Ovary (tissue), 3 donors: ENCODE measurements around the gene TDRD9.

Experiments used
- EP300 ChIP-seq: sonication (generic); formaldehyde crosslinking; IDR thresholded peaks from one replicate; pipeline ENCODE4 v1.6.1; 2017; ENCODE audit warnings: antibody characterized with exemption
- POLR2A ChIP-seq: fragments of 450-650 bp; IDR thresholded peaks from one replicate; pipeline ENCODE4 v1.6.1; 2017; ENCODE audit warnings: antibody characterized with exemption, mild to moderate bottlenecking, moderate library complexity
- TF ChIP-seq, protein P1 (sequence below), 3 donors: fragments of 450-650 bp in 2 of 3; fragments of 200-600 bp in 1 of 3; IDR thresholded peaks; one replicate each; pipeline versions ENCODE4 v1.5.1 to v1.8.0; 2016 to 2022; ENCODE audit warnings: antibody characterized with exemption in 3 of 3, mild to moderate bottlenecking in 1 of 3
- donor health status: DM: no; HTN: no; CAD: no.

GRCh38 chr14:103941462-103941861 is 13.2 kb downstream of the TDRD9 start:
- TF ChIP-seq, protein P1, sequence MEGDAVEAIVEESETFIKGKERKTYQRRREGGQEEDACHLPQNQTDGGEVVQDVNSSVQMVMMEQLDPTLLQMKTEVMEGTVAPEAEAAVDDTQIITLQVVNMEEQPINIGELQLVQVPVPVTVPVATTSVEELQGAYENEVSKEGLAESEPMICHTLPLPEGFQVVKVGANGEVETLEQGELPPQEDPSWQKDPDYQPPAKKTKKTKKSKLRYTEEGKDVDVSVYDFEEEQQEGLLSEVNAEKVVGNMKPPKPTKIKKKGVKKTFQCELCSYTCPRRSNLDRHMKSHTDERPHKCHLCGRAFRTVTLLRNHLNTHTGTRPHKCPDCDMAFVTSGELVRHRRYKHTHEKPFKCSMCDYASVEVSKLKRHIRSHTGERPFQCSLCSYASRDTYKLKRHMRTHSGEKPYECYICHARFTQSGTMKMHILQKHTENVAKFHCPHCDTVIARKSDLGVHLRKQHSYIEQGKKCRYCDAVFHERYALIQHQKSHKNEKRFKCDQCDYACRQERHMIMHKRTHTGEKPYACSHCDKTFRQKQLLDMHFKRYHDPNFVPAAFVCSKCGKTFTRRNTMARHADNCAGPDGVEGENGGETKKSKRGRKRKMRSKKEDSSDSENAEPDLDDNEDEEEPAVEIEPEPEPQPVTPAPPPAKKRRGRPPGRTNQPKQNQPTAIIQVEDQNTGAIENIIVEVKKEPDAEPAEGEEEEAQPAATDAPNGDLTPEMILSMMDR (IDR thresholded peaks at IDR 0.05), result no peak
- TF ChIP-seq POLR2A, result no peak
- TF ChIP-seq EP300, result no peak
